ENCODE data around the gene CORT. TPM values are rescaled to one million over a fixed set of nuclear protein-coding genes. Genes with fewer than 3 reads are reported as not detected.

CORT gene
- total and polyA plus RNA-seq, 2 of the 4 experiments (the other 2 are of a cell fraction): 0.10 TPM; not detected in 1

DNA sequence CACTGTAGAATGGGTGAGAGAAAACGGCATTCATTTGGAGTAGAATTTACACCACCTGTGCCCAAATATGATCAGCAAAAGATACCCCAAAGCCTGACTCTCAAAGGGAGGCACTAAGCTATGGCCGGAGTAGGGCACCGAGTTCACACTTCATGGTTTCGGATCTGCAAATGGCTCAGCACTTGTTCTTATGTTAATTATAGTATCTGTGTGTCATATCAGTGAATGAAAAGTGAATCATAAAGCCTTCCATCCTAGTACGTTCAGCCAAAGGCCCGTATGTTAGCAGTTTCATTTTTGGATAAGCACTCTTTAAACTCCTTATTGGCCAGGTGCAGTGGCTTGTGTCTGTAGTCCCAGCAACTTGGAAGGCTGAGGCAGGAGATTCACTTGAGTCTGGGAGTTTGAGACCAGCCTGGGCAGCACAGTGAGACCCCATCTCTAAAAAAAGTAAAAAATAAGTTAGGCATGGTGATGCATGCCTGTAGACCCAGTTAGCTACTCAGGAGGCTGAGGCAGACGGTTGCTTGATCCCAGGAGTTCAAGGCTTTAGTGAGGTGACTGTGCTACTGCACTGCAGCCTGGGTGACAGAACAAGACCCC lies 4.9 kb upstream of the CORT start:
- Histone ChIP-seq H3K56ac (ENCODE audit: extremely low read depth, insufficient read depth, low read length) (no peak overlapping the region), H3K4me3 (ENCODE audit: insufficient read depth, low read depth, low read length) (no peak overlapping the region), H3K4me1 (ENCODE audit: control insufficient read depth, insufficient read depth, low read length) (no peaks in the 10 kb centered on the region), H3K79me1 (ENCODE audit: low read depth in 1 of 2, low read length in 2 of 2) (no peaks in the 10 kb centered on the region; a peak in 1 of 4 replicates), H3K9me3 (ENCODE audit: control insufficient read depth, insufficient read depth, low read length) (no peaks in the 10 kb centered on the region), H3K23ac (ENCODE audit: low read depth, low read length) (no peak overlapping the region), H2BK15ac (ENCODE audit: low read depth, low read length) (no peak overlapping the region), H2BK20ac (ENCODE audit: low read depth, low read length) (no peak overlapping the region), H2AFZ (replicated peaks; ENCODE audit: low read length, poor library complexity) (no peak overlapping the region), H3K18ac (ENCODE audit: low read depth, low read length) (no peak overlapping the region), H2AK5ac (ENCODE audit: low read depth, low read length) (no peak overlapping the region), H3K4ac (ENCODE audit: low read depth, low read length) (no peak overlapping the region), H3K9ac (ENCODE audit: low read depth, low read length) (no peak overlapping the region), H3K9me1 (ENCODE audit: insufficient read depth, low read length) (0 out of 2 replicates have a peak, but pooled peaks cover 3% of the 10 kb centered on the region), H3K27me3 (ENCODE audit: control insufficient read depth, insufficient read depth, low read length) (no peaks in the 10 kb centered on the region), H2BK120ac (ENCODE audit: low read depth, low read length) (no peak overlapping the region), H3K4me2 (ENCODE audit: low read depth, low read length) (no peak overlapping the region), H2AK9ac (replicated peaks; ENCODE audit: low read depth, low read length, poor library complexity) (no peak overlapping the region), H4K91ac (ENCODE audit: insufficient read depth, low read depth, low read length) (no peak overlapping the region), H3K27ac (ENCODE audit: insufficient read depth, low read length) (no peak overlapping the region), H4K8ac (ENCODE audit: low read depth in 2 of 2, low read length in 2 of 2) (no peak overlapping the region), H3K36me3 (ENCODE audit: control insufficient read depth, insufficient read depth, low read length) (peaks cover 7% of the 10 kb centered on the region; the same call in 1 of the 2 replicates), H4K20me1 (ENCODE audit: insufficient read depth, low read length) (no peaks in the 10 kb centered on the region), H3K14ac (replicated peaks; ENCODE audit: low read depth, low read length) (no peak overlapping the region), H2BK5ac (ENCODE audit: low read depth, low read length, poor library complexity, severe bottlenecking) (no peak overlapping the region), H4K5ac (ENCODE audit: low read depth, low read length) (no peak overlapping the region)
- WGBS, 2 experiments (ENCODE audit: extremely low coverage in 2 of 2, insufficient read length in 1 of 2): 76% methylated on average over 3 of the region's 7 CpGs; no CpG with 5 or more reads in 1 of the 2 experiments
- dilution Hi-C loops (cut with HindIII; ENCODE audit: low sequenced_read_pairs, unreplicated experiment): no loop called here
- in situ Hi-C loops (cut with MboI; ENCODE audit: low sequenced_read_pairs): no loop called here
- DNase-seq: no peak
- intact Hi-C loops (cut with micrococcal nuclease): no loop called here
- TF ChIP-seq RCOR1 (IDR thresholded peaks at IDR 0.05; ENCODE audit: insufficient replicate concordance, low read length): no peak
- POLR2A ChIA-PET (ENCODE audit: unreplicated experiment): no interaction called here
- CTCF ChIA-PET: no interaction called here
- no TSS peak for BruUV-seq (replicated peaks)
- ATAC-seq (ENCODE audit: low read depth): no peak
